HG02798 (cell line): ENCODE data around the gene EFCAB12.

ENCODE experiments used
- ATAC-seq: cut with Tn5 transposase; IDR thresholded peaks from one replicate; pipeline ENCODE4 v1.9.1; 2021; ENCODE audit warnings: mild to moderate bottlenecking; ENCODE audit not compliant: unreplicated experiment, poor library complexity

The EFCAB12 gene

GRCh38 chr3:129428376-129429079 lies at the start of gene EFCAB12:
Gene EFCAB12, minus strand, starts transcription at chr3:129428636. Its CDS starts 148 bp downstream, at chr3:129428488.
- ATAC-seq = peak; percentile 92

- ATAC-seq = no peak
These were observed 48.1 kb upstream of the EFCAB12 start for GRCh38 chr3:129476586-129476985.

- no peak for ATAC-seq
These were observed 47.4 kb upstream of the EFCAB12 start for GRCh38 chr3:129475863-129476262.

DNA sequence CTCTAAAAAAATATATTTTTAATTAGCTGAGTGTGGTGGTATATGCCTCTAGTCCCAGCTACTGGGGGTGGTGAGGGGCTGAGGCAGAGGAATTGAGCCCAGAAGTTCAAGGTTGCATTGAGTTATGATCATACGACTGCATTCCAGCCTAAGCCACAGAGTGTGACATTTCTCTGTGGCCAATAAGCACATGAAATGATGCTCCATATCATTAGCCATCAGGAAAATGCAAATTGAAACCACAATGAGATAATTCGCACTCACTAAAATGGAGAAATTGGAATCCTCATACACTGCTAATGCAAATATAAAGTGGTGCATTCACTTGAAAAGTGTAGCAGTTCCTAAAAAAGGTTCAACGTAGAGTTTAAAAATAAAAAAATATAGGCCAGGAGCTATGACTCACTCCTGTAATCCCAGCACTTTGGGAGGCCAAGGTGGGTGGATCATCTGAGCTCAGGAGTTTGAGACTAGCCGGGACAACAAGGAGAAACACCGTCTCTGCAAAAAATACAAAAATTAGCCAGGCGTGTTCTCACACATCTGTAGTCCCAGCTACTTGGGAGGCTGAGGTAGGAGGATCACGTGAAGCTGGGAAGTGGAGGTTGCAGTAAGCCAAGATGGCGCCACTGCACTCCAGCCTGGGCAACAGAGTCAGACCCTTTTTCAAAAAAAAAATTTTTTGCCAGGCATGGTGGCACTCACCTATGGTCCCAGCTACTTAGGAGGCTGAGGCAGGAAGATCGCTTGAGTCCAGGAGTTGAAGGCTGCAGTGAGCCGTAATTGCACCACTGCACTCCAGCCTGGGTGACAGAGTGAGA lies 46.8 kb upstream of the EFCAB12 start:
- ATAC-seq = no peak

DNA sequence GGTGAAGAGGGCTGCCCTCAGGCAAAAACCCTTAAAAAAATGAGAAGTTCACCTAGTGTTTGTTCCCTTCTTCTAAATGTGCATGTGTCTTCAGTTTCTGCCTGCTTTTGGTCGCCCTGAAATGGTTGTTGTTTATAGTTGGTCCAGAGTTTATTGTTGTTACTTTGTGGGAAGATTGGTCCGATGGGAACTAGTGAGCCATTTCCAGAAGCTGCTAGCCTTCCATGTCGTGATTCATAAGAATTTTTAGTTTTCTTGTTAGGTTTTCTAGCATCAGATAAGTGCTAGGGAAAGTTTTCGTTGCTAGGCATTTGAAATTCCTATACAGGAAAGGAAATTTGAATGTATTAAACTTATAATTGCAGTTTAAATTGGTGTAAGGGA lies 45.3 kb upstream of the EFCAB12 start:
- no peak for ATAC-seq

- no peak for ATAC-seq
These were observed 44.8 kb upstream of the EFCAB12 start for GRCh38 chr3:129473067-129473768.

- ATAC-seq = no peak
These were observed 42.4 kb upstream of the EFCAB12 start for GRCh38 chr3:129470861-129471260.

- ATAC-seq = no peak
These were observed 40.6 kb upstream of the EFCAB12 start for GRCh38 chr3:129469026-129469425.

DNA sequence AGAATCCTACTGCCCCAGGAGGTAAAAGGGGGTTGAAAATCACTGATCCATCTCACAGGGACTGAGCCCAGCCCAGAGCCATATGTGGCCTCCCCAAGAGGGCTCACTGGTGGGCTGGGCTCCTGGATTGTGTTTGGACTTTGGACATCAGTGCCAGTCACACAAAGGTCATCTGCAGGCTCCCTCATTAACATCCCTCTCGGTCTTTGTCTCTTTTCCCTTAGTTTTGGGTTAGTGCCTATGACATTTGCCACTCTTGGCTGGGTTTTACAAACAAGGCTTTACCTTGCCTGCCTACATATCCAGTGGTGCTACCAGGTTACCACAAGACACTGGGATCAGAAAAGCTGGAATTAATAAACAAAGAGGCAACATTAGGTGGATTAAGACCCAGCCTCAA lies 39.5 kb upstream of the EFCAB12 start:
- ATAC-seq = no peak

GRCh38 chr3:129463716-129464115 lies 35.3 kb upstream of the EFCAB12 start:
- no peak for ATAC-seq

GRCh38 chr3:129463094-129463493 lies 34.7 kb upstream of the EFCAB12 start:
- no peak for ATAC-seq

GRCh38 chr3:129462361-129462968 lies 34.0 kb upstream of the EFCAB12 start:
- no peak for ATAC-seq

GRCh38 chr3:129461461-129462146 lies 33.2 kb upstream of the EFCAB12 start:
- no peak for ATAC-seq

DNA sequence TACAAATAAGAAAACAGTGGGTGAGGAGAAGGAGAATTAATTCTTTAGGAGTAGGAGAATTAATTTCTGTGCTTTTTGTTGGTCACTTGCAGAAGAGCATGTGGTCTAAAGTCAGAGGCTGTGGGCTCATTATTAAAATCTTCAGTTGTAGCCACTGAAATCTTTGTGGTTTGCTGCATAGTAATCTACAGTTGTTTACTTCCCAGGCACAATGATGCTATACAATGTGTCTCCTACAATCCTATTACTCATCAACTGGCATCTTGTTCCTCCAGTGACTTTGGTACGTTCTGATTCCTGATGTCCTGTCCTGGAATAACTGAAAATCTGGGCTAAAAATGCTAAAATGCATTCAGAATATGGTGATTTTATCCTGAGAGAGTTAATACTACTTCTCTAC lies 32.6 kb upstream of the EFCAB12 start:
- ATAC-seq = no peak

DNA sequence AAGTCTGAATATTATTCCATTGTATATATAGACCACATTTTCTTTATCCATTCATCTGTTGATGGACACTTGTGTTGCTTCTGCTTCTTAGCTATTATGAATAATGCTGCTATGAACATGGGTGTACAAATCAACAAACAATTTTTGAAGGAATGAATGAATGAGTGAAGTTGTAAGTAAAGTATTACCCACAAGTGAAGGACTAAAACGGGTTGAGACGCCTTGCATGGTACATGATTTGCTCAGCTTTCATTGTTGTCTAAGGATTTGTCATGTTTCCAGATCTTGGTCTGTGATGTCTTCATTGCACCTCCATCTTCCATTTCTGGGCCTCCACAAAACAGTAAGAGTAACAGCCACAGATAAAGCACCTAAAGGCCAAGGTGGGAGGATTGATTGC lies 32.1 kb upstream of the EFCAB12 start:
- ATAC-seq = no peak

DNA sequence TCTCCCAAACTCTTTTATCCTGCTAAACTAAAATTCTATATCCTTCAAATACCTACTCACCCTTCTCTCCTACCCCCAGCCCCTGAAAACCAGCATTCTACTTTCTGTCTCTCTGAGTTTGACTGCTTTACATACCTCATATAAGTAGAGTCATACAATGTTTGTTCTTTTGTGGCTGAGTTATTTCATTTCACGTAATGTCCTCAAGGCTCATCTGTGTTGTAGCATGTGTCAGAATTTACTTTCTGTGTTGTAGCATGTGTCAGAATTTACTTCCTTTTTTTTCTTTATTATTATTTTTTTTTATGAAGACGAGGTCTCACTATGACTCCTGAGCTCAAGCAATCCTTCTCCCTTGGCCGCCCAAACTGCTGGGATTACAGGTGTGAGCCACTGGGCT lies 31.7 kb upstream of the EFCAB12 start:
- no peak for ATAC-seq

DNA sequence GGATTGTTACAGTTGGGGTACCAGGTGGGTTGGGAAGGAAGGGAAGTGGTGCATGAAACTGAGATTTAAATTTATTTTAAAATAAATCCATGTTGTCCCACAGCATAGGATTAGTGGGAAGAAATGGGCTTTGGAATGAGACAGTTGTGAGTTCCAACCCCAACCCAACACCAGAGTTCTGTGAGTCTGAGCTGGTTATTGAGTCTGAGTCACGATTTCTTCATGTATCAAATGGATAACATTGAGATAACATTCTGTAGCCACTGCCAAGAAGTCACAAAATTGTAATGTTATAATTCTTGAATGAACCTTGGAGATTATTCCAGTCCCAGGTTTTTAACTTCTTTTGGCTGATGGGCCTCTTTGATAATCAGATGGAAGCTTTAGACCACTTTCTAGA lies 25.3 kb upstream of the EFCAB12 start:
- no peak for ATAC-seq

DNA sequence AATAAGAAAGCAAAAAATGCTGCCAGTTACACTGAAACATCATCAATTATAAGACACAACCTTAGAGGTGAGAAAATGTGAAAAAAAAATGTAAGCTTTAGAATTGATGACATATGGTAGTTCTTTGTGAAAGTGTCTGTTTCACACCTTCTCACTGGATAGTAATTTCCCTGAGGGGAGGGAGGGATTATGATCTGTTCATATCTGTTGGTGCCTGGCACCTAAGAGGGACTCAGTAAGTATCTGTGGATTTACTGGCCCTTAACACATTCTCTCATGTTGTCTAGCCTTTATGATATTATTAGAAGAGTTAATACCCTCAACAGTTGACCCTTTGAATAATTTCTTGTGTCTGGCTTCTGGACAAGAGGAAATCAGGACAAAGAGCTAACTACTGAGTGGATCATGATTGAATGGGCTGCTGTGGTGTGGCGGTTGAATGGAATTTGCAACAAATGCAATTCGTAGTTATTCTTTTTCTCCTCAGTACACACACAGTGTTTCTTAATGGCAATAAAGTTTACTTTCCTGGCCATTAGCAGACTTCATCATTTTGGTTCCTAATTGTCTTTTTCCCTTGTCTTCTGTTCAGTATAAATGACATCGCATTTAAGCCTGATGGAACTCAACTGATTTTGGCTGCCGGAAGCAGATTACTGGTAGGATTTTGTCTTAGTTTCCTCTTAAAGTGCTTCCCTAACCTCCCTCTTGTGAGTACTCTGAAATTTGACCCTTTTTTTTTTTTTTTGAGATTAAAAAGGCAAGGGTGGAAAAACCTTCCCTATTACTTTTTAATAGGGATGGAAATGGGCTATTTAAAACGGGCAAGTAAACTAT lies 21.1 kb upstream of the EFCAB12 start:
- ATAC-seq = no peak

- ATAC-seq = no peak
These were observed 19.9 kb upstream of the EFCAB12 start for GRCh38 chr3:129448186-129448895.
